ENCODE measurements around the gene RADIL. TPM values are rescaled to one million over a fixed set of nuclear protein-coding genes. Genes with fewer than 3 reads are reported as not detected.

The RADIL gene
- total RNA-seq, 1 experiment from 2014 or later, result 5.6 TPM

DNA sequence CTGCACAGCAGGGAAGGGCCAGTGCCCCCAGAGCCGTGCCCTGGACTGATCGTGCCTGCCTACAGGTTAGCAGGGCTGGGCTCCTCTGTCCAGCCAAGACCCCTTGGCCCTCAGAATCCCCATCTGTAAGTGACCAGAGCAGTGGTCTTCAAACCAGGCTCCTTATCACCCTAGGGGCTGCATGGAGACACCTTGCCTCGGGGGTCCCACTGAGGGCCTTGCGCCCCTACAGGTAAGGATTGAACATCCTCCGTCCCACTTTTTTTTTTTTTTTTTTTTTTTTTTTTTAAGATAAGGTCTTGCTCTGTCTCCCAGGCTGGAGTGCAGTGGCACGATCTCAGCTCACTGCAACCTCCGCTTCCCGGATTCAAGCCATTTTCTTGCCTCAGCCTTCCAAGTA, 32.6 kb upstream of the RADIL start:
- no peaks in the 10 kb centered on the region for H3K9me2 ChIP-seq (replicated peaks; ENCODE audit: low read length)
- no peaks in the 10 kb centered on the region for H3K79me2 ChIP-seq (ENCODE audit: low read length)
- no peaks in the 10 kb centered on the region for H3K9me3 ChIP-seq (ENCODE audit: low read length)
- no peak for ATAC-seq
- no TSS peak for BruUV-seq (replicated peaks)
- DNase-seq, result no peak
- H3K36me3 ChIP-seq (ENCODE audit: low read depth, low read length), result no peaks in the 10 kb centered on the region
- TF ChIP-seq EZH2phosphoT487 (IDR thresholded peaks at IDR 0.05; ENCODE audit: borderline replicate concordance, low read length), result no peak
- TF ChIP-seq, protein P1, sequence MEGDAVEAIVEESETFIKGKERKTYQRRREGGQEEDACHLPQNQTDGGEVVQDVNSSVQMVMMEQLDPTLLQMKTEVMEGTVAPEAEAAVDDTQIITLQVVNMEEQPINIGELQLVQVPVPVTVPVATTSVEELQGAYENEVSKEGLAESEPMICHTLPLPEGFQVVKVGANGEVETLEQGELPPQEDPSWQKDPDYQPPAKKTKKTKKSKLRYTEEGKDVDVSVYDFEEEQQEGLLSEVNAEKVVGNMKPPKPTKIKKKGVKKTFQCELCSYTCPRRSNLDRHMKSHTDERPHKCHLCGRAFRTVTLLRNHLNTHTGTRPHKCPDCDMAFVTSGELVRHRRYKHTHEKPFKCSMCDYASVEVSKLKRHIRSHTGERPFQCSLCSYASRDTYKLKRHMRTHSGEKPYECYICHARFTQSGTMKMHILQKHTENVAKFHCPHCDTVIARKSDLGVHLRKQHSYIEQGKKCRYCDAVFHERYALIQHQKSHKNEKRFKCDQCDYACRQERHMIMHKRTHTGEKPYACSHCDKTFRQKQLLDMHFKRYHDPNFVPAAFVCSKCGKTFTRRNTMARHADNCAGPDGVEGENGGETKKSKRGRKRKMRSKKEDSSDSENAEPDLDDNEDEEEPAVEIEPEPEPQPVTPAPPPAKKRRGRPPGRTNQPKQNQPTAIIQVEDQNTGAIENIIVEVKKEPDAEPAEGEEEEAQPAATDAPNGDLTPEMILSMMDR (conservative IDR thresholded peaks at IDR 0.05; ENCODE audit: low read depth, low read length), result no peak
- TF ChIP-seq EZH2 (IDR thresholded peaks at IDR 0.05; ENCODE audit: low read length, unreplicated experiment), result no peak
- no peaks in the 10 kb centered on the region for H3K4me1 ChIP-seq (ENCODE audit: insufficient read depth, low read length)
- H3K9ac ChIP-seq (ENCODE audit: low read length), result no peak overlapping the region
- ChIA-PET POLR2A (ENCODE audit: unreplicated experiment) (no interaction called here), CTCF (no interaction called here)
- no peak overlapping the region for H2AFZ ChIP-seq (ENCODE audit: low read length)
- H3K4me3 ChIP-seq (ENCODE audit: low read length), result no peak overlapping the region
- no peaks in the 10 kb centered on the region for H3K27me3 ChIP-seq (ENCODE audit: low read length)
- no peaks in the 10 kb centered on the region for H3F3A ChIP-seq (ENCODE audit: low read length, unreplicated experiment)
- intact Hi-C loops (cut with micrococcal nuclease), result no loop called here
- H3K27ac ChIP-seq (ENCODE audit: low read length), result no peak overlapping the region
- no peaks in the 10 kb centered on the region for H4K20me1 ChIP-seq (ENCODE audit: low read length)
- H3K4me2 ChIP-seq (ENCODE audit: low read length), result no peak overlapping the region

DNA sequence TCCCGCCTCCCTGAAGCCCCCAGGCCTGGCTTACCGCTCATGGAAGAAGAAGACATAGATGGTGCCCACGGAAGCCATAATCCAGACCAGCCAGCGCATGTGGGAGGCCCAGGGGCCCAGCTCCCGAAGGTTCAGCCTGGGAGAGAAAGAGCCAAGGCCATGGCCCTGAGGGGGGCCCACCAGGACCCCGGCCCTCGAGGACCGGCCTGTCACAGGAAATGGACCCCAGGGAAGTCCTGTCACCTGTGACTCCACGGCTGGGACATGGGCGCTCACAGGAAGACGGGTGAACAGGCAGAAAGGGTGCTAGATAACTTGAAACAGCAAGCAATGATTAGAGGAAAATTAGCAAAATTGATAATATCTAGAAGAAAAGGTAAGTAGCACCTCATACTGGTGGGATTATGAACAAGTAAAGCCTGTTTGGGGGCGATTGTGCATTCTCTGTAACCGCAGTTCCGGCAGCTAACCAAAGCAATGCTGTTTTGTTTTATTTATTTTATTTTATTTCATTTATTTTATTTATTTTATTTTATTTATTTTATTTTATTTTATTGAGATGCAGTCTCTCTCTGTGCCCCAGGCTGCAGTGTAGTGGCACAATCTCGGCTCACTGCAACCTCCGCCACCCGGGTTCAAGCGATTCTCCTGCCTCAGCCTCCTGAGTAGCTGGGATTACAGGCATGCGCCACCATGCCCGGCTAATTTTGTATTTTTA, 27.8 kb upstream of the RADIL start:
- ChIA-PET CTCF (interaction anchor here (0.6 kb wide), 1 partner anchor 117 kb away, joined by 3 read pairs; no protein-coding TSS in a partner anchor), POLR2A (ENCODE audit: unreplicated experiment) (no interaction called here)
- no peaks in the 10 kb centered on the region for H3K9me3 ChIP-seq (ENCODE audit: low read length)
- no peak overlapping the region for H3K4me2 ChIP-seq (ENCODE audit: low read length)
- ATAC-seq (no peak), DNase-seq (no peak)
- no peak overlapping the region for H3K9ac ChIP-seq (ENCODE audit: low read length)
- no peak overlapping the region for H3K27ac ChIP-seq (ENCODE audit: low read length)
- no peaks in the 10 kb centered on the region for H4K20me1 ChIP-seq (ENCODE audit: low read length)
- H3K27me3 ChIP-seq (ENCODE audit: low read length), result no peaks in the 10 kb centered on the region; the same call in 1 of the 2 replicates
- H2AFZ ChIP-seq (ENCODE audit: low read length), result no peak overlapping the region
- H3K36me3 ChIP-seq (ENCODE audit: low read depth, low read length), result no peaks in the 10 kb centered on the region
- TF ChIP-seq, protein P1 (conservative IDR thresholded peaks at IDR 0.05; ENCODE audit: low read depth, low read length), result no peak
- TF ChIP-seq EZH2 (IDR thresholded peaks at IDR 0.05; ENCODE audit: low read length, unreplicated experiment), result no peak
- no peak for TF ChIP-seq EZH2phosphoT487 (IDR thresholded peaks at IDR 0.05; ENCODE audit: borderline replicate concordance, low read length)
- no TSS peak for BruUV-seq (replicated peaks)
- intact Hi-C loops (cut with micrococcal nuclease), result no loop called here
- no peaks in the 10 kb centered on the region for H3K79me2 ChIP-seq (ENCODE audit: low read length)
- no peak overlapping the region for H3K4me3 ChIP-seq (ENCODE audit: low read length)
- no peaks in the 10 kb centered on the region for H3K4me1 ChIP-seq (ENCODE audit: insufficient read depth, low read length)
- no peaks in the 10 kb centered on the region for H3K9me2 ChIP-seq (replicated peaks; ENCODE audit: low read length)
- H3F3A ChIP-seq (ENCODE audit: low read length, unreplicated experiment), result no peaks in the 10 kb centered on the region

DNA sequence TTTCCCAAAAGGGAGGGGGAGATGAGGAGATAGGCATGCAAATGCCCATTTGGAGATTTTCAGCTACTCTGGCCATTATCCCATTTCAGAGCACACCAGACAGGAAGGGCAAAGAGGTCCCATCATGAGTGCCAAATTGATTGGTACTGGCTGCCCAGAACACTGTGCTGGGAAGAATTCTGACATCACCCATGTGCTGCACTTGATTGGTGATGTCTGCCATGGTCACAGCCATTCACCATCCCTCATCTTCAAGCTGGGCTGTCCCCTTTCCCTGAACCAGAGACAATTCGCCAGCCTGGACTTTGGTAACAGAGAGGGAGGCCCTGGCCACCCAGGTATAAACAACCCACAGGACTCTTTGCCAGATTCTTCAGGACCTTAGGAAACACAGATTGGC, 23.2 kb upstream of the RADIL start:
- H2AFZ ChIP-seq (ENCODE audit: low read length), result no peak overlapping the region
- TF ChIP-seq, protein P1 (conservative IDR thresholded peaks at IDR 0.05; ENCODE audit: low read depth, low read length), result no peak
- TF ChIP-seq EZH2phosphoT487 (IDR thresholded peaks at IDR 0.05; ENCODE audit: borderline replicate concordance, low read length) (no peak), EZH2 (IDR thresholded peaks at IDR 0.05; ENCODE audit: low read length, unreplicated experiment) (no peak)
- H3K9me2 ChIP-seq (replicated peaks; ENCODE audit: low read length), result no peaks in the 10 kb centered on the region
- intact Hi-C loops (cut with micrococcal nuclease), result no loop called here
- no peak overlapping the region for H3K27ac ChIP-seq (ENCODE audit: low read length)
- H3K9ac ChIP-seq (ENCODE audit: low read length), result no peak overlapping the region
- no TSS peak for BruUV-seq (replicated peaks)
- H3F3A ChIP-seq (ENCODE audit: low read length, unreplicated experiment), result no peaks in the 10 kb centered on the region
- H3K4me3 ChIP-seq (ENCODE audit: low read length), result no peak overlapping the region
- H3K79me2 ChIP-seq (ENCODE audit: low read length), result no peaks in the 10 kb centered on the region
- peaks cover 5% of the 10 kb centered on the region; the same call in 1 of the 2 replicates for H3K27me3 ChIP-seq (ENCODE audit: low read length)
- no peaks in the 10 kb centered on the region for H4K20me1 ChIP-seq (ENCODE audit: low read length)
- H3K9me3 ChIP-seq (ENCODE audit: low read length), result no peaks in the 10 kb centered on the region
- ChIA-PET POLR2A (ENCODE audit: unreplicated experiment) (no interaction called here), CTCF (interaction anchor here (0.7 kb wide), 1 partner anchor 57 kb away, joined by 3 read pairs; no protein-coding TSS in a partner anchor)
- no peaks in the 10 kb centered on the region for H3K36me3 ChIP-seq (ENCODE audit: low read depth, low read length)
- no peak overlapping the region for H3K4me2 ChIP-seq (ENCODE audit: low read length)
- H3K4me1 ChIP-seq (ENCODE audit: insufficient read depth, low read length), result no peaks in the 10 kb centered on the region
- ATAC-seq, result no peak
- no peak for DNase-seq

Measured in PC-3 (cell line).